Measurements from ENCODE around the gene PLCD3.

Gene PLCD3

DNA sequence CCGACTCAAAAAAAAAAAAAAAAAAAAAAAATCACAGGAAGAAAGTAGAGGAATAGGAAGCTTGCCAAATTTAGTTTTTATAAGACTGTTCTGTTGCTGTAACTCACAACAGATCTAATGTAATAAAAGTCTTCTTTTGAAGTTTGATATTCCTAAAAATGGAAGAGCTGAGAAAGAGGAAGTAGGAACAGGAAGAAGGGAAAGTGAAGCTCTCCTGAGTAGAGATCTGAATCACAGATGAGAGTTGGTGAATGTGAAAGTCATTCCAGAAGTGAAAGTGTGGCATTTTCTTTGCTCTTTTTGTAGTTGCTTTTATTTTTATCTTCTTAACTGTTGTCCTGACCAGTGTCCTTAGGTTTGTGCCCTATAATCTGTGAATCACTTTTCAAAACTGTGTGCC is 69.1 kb downstream of the PLCD3 start:
- no peak for DNase-seq

DNA sequence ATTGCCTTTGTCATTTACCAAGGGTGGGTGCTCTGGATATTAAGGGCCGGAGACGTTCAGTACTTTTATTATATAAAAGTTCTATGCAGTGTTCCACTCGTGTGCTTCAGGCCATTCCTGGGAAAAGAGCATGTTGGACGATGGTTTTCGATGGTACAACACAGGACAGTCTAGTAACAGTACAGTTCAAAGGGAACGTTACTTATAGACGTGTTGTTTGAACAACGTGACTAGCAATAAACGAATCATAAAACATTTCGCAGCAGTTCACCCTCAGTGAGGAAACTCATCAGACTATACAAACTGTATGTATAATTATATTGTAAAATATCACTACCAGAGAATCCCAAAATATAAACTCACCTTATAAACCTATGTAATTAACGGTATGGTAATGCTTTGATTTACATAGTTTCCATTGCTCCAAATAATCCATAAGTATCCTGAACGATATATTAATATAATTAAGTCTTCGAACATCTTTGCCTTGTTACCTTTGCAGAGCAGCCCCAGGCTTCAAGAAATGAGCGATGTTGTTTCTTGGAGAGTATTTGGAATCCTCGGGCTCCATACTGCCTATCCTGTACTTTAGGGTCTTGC is 70.6 kb downstream of the PLCD3 start:
- no peak for DNase-seq

DNA sequence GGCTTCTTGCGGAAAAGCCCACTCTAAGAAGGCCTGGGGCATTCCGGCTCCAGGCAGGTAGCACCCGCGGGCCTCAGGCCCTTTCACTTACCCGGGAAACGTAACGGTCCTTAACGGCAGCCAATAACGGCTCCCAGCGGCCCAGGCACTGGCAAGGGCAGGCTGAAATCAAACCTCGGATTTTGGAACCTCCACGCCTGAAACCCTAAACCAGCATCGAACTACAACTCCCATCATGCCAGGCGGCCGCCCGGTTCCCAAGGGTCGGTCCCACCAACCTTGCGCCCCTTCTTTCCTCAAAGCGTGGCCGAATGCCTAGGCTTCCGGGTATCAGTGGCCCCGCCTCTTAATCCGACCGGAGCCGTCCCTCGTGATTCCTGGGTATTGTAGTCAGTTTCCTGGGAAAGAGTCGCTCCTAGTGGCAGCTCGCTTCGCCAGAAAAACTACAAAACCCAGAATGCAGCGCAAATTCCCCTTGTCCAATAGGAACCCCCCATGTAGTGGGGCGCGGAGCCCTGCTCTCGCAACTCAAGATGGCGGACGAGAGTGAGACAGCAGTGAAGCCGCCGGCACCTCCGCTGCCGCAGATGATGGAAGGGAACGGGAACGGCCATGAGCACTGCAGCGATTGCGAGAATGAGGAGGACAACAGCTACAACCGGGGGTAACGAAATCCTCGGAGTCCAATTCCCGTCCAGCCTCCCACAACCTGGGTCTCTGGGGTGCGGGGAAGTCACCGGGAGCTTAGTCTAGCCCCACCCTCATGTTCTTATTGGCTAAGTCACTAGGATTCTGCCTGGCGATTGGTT is 71.3 kb downstream of the PLCD3 start, which contains the start of gene NMT1:
Gene NMT1 (plus strand): TSS at position 521 of the 809 bp plus-strand sequence. CDS start 13 bp downstream, at position 534.
- peak; percentile 90 to 98 for DNase-seq

DNA sequence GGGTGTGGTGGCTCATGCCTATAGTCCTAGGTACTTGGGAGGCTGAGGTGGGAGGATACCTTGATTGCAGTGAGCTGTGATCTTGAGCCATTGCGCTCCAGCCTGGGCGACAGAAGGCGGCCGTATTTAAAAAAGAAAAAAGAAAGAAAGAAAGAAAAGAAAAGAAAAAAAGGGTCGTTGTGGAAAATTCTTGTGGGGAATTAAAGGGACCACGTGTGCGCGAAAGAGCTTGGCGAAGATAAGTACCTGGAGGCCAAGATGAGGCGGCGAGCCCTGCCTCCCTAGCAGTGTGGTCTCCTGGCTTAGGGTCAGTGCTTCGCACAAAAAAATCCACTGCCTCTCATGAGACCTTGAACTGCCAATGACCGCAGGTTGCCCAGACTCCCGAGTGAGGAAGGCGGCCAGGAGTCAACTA is 71.9 kb downstream of the PLCD3 start:
- no peak for DNase-seq

Data from stimulated activated CD4-positive, alpha-beta T cell treated with anti-CD3 and anti-CD28 coated beads, Interleukin-4, amount 100 ng/mL, for 4 hours (primary cell).